Glutamatergic neuron (in vitro differentiated cells): ENCODE data around the gene ARID3C. TPM values are rescaled to one million over a fixed set of nuclear protein-coding genes. Genes with fewer than 3 reads are reported as not detected.

Experiments
- DNase-seq: peaks from one replicate; pipeline ENCODE4 v3.0.0; 2022
- H3K27ac Mint-ChIP-seq: one replicate; pipeline ENCODE4 v1.8.0; 2020; ENCODE audit warnings: mild to moderate bottlenecking, mixed read lengths, inconsistent platforms; ENCODE audit not compliant: unreplicated experiment
- H3K27me3 Mint-ChIP-seq: one replicate; pipeline ENCODE4 v1.8.0; 2020; ENCODE audit warnings: mild to moderate bottlenecking, moderate library complexity, mixed read lengths, inconsistent platforms; ENCODE audit not compliant: unreplicated experiment
- H3K36me3 Mint-ChIP-seq: one replicate; pipeline ENCODE4 v1.8.0; 2020; ENCODE audit warnings: mild to moderate bottlenecking, mixed read lengths, inconsistent platforms; ENCODE audit not compliant: unreplicated experiment
- H3K4me1 Mint-ChIP-seq: one replicate; pipeline ENCODE4 v1.8.0; 2020; ENCODE audit warnings: mild to moderate bottlenecking, low read depth, mixed read lengths, inconsistent platforms; ENCODE audit not compliant: unreplicated experiment
- H3K4me3 Mint-ChIP-seq: one replicate; pipeline ENCODE4 v1.8.0; 2020; ENCODE audit warnings: mild to moderate bottlenecking, mixed read lengths, inconsistent platforms; ENCODE audit not compliant: unreplicated experiment
- H3K9me3 Mint-ChIP-seq: one replicate; pipeline ENCODE4 v1.8.0; 2020; ENCODE audit warnings: mild to moderate bottlenecking, moderate library complexity, mixed read lengths, inconsistent platforms; ENCODE audit not compliant: unreplicated experiment
- total RNA-seq: library from RNA; stranded (reverse); fragmentation: NEBNext Ultra II Directional; extraction: Animal tissue kit (Norgen Biotek cat#: 25700); gene quantifications from one replicate; pipeline ENCODE4 v1.2.1, GENCODE V29; 2021; ENCODE audit not compliant: unreplicated experiment
- TF ChIP-seq, protein P1 (sequence below): fragments of 200-600 bp; sonication (generic); IDR thresholded peaks from one replicate; pipeline ENCODE4 v1.5.0; 2021; ENCODE audit not compliant: partially characterized antibody, unreplicated experiment

The ARID3C gene
- total RNA-seq, 1 donor from 2014 or later, result not detected

DNA sequence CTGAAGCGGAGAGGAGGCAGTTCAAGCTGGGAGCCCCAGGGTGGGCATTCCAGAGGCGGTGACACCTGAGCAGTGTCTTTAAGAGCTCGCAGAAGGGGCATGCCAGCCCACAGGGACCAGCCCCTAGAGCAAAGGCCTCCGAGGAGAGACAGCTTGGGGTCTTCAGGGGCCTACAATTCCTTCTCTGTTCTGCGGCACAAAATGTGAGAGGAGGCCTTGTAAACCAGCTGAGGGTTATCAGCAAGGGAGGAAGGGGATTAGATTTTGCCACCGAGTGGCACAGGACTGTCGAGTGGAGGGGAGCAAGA, 9.2 kb upstream of the ARID3C start:
- no peak for DNase-seq
- H3K36me3 Mint-ChIP-seq, result no peaks in the 10 kb centered on the region
- peak overlapping the region; percentile 83 for H3K4me3 Mint-ChIP-seq
- H3K9me3 Mint-ChIP-seq, result peaks cover 4% of the 10 kb centered on the region
- H3K4me1 Mint-ChIP-seq, result peaks cover 21% of the 10 kb centered on the region
- TF ChIP-seq, protein P1, sequence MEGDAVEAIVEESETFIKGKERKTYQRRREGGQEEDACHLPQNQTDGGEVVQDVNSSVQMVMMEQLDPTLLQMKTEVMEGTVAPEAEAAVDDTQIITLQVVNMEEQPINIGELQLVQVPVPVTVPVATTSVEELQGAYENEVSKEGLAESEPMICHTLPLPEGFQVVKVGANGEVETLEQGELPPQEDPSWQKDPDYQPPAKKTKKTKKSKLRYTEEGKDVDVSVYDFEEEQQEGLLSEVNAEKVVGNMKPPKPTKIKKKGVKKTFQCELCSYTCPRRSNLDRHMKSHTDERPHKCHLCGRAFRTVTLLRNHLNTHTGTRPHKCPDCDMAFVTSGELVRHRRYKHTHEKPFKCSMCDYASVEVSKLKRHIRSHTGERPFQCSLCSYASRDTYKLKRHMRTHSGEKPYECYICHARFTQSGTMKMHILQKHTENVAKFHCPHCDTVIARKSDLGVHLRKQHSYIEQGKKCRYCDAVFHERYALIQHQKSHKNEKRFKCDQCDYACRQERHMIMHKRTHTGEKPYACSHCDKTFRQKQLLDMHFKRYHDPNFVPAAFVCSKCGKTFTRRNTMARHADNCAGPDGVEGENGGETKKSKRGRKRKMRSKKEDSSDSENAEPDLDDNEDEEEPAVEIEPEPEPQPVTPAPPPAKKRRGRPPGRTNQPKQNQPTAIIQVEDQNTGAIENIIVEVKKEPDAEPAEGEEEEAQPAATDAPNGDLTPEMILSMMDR, result no peak
- peaks cover 4% of the 10 kb centered on the region for H3K27me3 Mint-ChIP-seq
- H3K27ac Mint-ChIP-seq, result peak overlapping the region; percentile 87

DNA sequence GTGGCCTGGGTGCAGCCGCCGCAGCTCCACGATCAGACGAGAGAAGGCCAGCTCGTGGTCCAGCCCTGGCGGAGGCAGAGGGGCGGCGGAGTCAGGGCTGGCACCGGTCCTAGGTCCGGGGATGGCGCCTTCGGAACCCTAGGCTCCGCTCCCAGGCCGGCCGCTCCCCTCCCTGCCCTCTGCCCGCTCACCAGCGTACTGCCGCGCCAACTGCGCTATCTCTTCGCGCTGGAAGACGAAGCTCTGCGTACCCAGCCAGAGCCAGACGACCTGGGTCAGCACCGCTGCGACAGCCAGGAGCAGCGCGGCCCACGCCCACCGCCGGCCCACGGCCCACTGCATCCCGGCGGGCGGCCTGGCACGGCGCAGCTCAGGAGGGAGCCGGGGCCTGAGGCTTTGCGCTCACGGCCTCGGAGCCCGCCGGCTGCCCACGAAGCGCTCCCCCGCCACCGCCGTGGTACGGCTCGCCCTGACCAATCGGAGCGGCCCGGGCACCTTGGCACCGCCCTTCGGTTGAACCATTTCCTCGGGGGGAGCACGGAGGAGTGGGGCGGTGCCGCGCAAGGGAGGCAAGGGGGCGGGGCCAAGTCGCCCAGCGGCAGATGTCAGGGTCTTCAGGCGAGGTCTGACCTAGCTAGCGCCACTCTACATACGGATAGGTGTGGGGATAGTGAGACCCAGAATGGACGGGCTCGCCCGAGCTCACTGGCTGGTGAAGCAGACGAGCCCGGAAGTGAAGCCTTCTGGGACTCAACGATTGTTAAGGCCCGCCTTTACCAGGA, 8.7 kb upstream of the ARID3C start, which contains the start of gene SIGMAR1:
SIGMAR1 (minus strand) TSS at position 432 of the 782 bp plus-strand sequence; CDS start at position 342, 90 bp downstream.
- TF ChIP-seq, protein P1, result no peak
- Mint-ChIP-seq H3K4me1 (peaks cover 21% of the 10 kb centered on the region), H3K27me3 (peaks cover 6% of the 10 kb centered on the region), H3K27ac (peak within 1 kb of the TSS; percentile 87), H3K4me3 (peak within 1 kb of the TSS; percentile 91), H3K9me3 (peaks cover 4% of the 10 kb centered on the region), H3K36me3 (no peaks in the 10 kb centered on the region)
- DNase-seq, result peak; percentile 97

DNA sequence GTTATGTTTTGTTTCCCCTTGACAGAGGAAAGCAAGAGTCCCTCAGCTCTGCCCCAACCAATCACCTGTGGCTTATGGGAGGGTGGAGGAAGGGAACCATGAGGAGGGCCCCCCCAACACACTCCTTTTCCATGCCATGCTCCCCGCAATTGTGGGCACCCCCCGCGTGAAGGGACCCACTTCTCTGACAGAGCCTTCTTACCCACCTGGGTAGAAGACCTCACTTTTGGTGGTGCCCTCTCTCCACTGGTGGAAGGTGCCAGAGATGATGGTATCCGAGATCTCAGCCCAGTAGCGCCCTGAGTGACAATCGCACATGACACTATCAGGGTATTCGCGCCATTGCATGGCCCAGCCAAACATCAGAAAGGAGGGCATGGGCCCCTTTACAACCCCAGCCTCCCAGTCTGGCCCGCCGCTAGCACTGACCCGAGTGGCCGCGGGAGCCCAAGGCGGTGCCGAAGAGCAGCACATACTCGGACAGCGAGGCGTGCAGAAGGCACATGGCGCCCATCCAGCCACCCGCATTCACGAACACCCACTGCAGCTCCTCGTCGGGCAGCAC, 8.0 kb upstream of the ARID3C start:
- H3K4me1 Mint-ChIP-seq, result peaks cover 21% of the 10 kb centered on the region
- H3K36me3 Mint-ChIP-seq, result no peaks in the 10 kb centered on the region

DNA sequence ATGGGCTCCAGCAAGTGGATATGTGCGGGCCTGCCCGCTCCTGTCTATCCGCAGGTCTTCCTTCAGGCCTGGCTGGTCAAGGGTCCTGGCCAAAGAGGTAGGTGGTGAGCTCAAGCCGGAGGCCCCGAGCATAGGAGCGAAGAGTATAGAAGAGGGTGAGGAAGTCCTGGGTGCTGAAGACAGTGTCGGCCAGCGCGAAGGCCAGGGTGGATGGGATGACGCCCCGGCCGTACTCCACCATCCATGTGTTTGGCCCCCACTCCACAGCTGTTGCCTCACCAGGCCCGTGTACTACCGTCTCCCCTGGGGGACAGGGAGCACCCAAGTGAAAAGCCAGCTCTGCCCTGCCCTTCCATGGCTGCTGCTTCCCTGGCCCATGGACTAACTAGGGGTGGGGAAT, 6.7 kb upstream of the ARID3C start:
- peaks cover 14% of the 10 kb centered on the region for H3K27me3 Mint-ChIP-seq
- peaks cover 6% of the 10 kb centered on the region for H3K9me3 Mint-ChIP-seq
- no peak for DNase-seq
- TF ChIP-seq, protein P1, result no peak
- H3K4me3 Mint-ChIP-seq, result no peak overlapping the region
- H3K27ac Mint-ChIP-seq, result no peak overlapping the region
- H3K36me3 Mint-ChIP-seq, result no peaks in the 10 kb centered on the region
- peaks cover 21% of the 10 kb centered on the region for H3K4me1 Mint-ChIP-seq

More for the DNA sequence above, 8.0 kb upstream of the ARID3C start:
- H3K27me3 Mint-ChIP-seq, result peaks cover 9% of the 10 kb centered on the region
- no peak for DNase-seq
- peak overlapping the region; percentile 38 for H3K27ac Mint-ChIP-seq
- peaks cover 6% of the 10 kb centered on the region for H3K9me3 Mint-ChIP-seq
- H3K4me3 Mint-ChIP-seq, result peak overlapping the region; percentile 91
- TF ChIP-seq, protein P1, result no peak

DNA sequence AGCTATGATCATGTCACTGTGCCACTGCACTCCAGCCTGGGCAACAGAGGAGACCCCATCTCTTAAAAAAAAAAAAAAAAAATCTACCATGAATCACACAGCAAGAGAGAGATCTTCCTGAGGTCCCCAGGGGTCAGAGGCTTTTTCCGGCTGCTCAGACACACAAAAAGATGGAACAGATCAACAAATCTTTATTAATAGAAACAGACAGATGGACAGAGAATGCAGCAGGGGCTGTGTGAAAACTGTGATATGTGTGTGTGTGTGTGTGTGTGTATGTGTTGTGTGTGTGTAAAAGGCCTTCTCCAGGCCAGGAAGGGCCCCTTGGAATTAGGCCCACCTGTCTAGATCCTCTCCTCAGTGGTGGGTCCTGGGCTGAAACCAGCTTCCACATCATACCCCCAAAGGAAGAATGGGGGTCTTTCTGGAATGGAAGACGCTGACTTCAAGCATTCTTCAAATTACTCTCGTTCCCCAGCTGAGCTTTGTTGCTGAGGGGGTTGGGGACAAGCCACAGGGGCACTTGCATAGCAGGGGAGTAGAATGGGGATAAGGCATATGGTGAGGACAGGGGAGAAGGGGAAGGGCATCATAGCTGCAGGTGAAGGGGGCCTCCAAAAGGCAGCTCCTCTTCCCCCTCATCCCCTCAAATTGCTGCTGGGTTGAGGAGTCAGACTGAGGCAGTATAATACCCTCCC, 5.8 kb upstream of the ARID3C start:
- TF ChIP-seq, protein P1, result no peak
- H3K9me3 Mint-ChIP-seq, result peaks cover 8% of the 10 kb centered on the region
- no peaks in the 10 kb centered on the region for H3K36me3 Mint-ChIP-seq
- peaks cover 21% of the 10 kb centered on the region for H3K4me1 Mint-ChIP-seq
- DNase-seq, result no peak
- H3K27ac Mint-ChIP-seq, result no peak overlapping the region
- H3K27me3 Mint-ChIP-seq, result peaks cover 21% of the 10 kb centered on the region
- H3K4me3 Mint-ChIP-seq, result no peak overlapping the region
